NB4 (cell line): ENCODE measurements around the gene ADGRL3.

Experiments
- CTCF ChIP-seq: IDR thresholded peaks from one replicate; pipeline ENCODE4 v1.5.1; 2012; ENCODE audit warnings: low read depth, low read length
- POLR2A ChIP-seq: IDR thresholded peaks from 2 replicates; pipeline ENCODE4 v1.6.1; 2011; ENCODE audit warnings: mild to moderate bottlenecking; ENCODE audit not compliant: insufficient read length; ENCODE audit errors: extremely low read depth

GRCh38 chr4:62015043-62015739 is 815.1 kb downstream of the ADGRL3 start:
- TF ChIP-seq CTCF (no peak), POLR2A (no peak)
